CD4-positive, alpha-beta T cell treated with Interleukin-15 for 4 hours (primary cell): ENCODE results near the gene UBE2K.
"Not testable (repeated sequence)": the region's sequence is repeated elsewhere in the genome, so short reads cannot be mapped to it uniquely, and the experiment has no call there.

Experiments
- DNase-seq: peaks from one replicate; pipeline ENCODE4 v3.0.0-alpha.2; 2020; ENCODE audit warnings: low spot score

UBE2K gene

DNA sequence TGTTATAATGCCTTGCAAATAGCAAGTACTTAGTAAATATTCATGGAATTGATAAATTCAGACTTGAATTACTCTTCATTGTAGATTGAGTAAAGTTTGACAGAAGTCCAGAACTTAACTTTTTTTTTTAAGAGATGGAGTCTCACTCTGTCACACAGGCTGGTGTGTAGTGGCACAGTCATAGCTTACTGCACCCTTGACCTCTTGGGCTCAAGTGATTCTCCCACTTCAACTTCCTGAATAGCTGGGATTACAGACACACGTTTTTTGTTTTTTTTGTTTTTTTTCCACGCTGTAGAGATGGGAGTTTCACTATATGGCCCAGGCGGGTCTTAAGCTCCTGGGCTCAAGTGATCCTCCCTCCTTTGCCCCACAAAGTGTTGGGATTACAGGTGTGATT is 32.1 kb downstream of the UBE2K start:
- no peak for DNase-seq

DNA sequence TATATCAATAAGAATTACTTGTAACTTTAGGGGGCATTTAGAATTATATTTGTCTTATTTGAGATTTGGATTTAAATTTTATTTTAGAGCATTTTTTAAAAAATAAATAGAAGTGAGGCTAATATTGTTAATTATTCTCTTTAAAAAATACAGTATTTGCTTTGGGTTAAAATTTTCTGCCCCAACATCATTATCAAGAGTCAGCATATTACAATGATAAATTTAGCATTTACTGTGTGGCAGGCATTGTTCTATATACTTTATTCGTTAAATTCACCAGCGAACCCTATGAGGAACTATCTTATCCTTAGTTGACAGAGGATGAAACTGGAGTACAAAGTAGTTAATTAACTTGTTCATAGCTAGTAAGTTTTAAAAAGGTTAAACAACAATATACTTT is 34.0 kb downstream of the UBE2K start:
- DNase-seq, result no peak

DNA sequence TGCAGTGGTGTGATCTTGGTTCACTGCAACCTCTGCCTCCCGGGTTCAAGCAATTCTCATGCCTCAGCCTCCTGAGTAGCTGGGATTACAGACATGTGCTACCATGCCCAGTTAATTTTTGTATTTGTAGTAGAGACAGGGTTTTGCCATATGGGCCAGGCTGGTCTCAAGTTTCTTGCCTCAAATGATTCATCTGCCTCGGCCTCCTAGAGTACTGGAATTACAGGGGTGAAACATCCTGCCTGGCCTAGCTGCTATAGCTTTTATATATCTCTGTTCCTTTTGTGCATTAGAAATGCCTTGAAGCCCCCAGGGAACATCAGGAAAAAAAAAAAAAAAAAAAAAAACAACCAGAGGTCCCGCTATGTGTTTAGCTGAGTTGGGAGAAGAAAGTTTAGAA is 34.8 kb downstream of the UBE2K start:
- DNase-seq, result no peak

DNA sequence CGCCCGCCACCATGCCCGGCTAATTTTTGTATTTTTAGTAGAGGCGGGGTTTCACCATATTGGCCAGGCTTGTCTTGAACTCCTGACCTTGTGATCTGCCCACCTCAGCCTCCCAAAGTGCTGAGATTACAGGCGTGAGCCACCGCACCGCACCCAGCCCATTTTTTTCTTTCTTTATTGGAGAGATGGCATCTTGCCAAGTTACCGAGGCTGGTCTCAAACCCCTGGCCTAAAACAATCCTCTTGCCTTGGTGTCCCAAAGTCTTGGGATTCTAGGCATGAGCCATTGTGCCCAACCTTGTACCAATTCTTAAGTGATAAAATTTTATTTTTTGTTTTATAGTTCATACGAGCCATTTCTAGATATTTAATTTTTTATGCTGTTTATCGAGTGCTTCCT is 41.7 kb downstream of the UBE2K start:
- not testable (repeated sequence) for DNase-seq

DNA sequence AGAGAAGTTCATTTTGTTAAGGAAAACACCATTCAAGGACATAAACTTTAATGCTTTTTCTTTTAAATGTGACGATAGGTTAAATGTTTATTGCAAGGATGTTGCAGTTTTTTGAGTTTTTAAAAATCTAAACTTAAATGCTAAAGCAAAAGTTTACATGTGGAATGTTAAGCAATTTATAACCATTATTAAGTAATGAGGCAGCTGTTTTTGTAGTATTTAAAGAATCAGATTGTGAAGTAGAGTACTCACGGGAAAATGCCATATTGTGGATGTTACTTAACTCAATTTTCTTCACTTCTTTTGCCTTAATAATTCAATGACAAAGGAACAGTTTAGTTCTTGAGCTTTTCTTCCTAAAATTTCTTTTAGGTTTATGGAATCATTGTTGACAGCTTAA is 43.5 kb downstream of the UBE2K start:
- DNase-seq, result no peak

DNA sequence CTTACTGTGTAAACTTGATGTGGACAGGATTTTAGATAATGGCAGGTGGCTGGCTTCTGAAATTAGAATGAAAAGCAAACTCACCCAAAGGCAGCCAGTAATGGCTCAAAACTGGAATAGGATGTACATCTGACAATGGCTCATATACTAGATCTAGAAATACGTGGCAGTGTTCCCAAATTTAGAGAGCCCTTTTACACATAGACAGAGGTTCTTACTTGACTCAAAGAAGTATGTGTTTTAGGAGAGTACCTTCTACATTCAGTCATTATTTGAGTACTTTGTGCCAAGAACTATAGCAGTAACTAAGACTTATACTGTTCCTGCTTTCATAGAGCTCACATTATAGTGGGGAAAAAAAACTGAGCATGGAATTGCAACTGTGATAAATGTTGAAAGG is 48.0 kb downstream of the UBE2K start:
- DNase-seq, result no peak

DNA sequence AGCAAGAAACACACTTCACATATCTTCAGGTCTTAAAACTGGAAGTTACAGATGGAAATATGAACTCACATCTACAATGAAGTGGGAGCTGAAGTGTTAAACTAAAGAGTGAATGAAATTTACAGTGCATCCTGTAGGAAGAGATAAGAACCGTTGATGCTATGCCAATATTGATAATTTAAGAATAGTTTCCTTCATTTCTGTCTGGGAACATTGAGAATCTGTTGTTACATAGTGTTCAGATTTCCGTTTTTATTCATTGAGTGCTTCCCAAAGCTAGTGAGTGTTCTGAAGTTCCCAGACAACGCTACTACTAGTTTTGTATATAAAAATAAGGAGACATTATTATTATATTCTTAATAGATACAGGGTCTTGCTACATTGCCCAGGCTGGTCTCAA is 52.3 kb downstream of the UBE2K start:
- DNase-seq, result no peak

DNA sequence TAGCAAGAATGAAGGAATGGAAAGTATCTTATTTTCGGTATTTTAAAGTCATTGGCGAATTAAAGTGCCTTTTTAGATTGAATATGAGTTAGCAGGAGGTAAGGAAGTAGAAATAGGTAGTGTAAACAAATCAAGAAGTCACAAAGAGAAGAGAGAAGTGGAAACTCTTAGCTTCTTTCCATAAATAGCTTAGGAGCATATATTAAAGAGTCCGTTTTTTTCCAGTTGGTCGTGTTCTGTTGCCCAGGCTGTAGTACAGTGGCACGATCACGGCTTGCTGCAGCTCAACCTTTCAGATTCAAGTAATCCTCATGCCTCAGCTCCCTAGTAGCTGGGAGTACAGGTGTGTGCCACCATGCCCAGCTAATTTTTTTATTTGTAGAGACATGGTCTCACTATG is 56.4 kb downstream of the UBE2K start:
- no peak for DNase-seq

DNA sequence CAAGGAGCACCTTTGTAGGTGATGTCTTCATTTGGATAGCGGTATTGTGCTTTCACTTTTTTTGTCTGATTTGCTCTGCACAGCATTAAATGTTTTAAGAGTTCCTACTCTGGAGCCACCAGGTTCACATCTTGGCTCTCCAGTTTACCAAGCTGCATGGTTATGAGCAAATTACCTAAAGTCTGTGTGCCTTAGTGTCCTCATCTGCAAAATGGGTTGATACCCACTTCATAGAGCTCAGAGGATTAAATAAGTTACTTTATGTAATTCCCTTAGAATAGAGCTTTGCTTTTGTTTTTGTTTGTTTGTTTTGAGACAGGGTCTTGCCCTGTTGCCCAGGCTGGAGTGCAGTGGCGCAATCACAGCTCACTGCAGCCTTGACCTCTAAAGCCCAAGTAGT is 58.2 kb downstream of the UBE2K start:
- DNase-seq, result no peak

DNA sequence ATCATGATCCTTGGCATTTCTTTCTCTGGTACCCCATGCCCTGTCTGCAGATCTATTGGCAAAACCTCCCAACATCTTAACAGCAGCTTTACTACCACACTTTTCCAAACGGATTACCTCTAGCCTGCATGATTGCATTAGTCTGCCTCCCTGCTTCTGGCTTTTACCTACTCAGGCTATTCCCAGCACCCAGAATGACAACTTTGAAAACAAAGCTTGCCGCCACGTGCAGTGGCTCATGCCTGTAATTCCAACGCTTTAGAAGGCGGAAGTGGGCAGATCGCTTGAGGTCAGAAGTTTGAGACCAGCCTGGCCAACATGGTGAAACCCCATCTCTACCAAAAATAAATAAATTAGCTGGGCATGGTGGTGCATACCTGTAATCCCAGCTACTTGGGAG is 60.2 kb downstream of the UBE2K start:
- no peak for DNase-seq

DNA sequence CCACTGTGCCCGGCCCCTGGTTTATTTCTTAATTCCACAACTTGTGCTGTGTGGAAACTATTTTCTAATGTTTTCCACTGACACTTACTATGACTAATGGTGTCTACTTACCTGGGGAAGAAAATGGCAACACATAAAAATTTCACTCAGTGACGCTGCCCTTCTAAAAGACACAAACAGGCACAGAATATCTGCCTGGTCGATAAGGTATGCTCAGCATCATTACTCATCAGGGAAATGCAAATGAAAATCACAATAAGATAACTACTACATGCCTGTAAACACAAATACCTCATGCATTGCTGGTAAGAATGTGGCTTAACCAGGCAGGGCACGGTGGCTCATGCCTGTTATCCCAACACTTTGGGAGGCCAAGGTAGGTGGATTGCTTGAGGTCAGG is 61.6 kb downstream of the UBE2K start:
- no peak for DNase-seq

DNA sequence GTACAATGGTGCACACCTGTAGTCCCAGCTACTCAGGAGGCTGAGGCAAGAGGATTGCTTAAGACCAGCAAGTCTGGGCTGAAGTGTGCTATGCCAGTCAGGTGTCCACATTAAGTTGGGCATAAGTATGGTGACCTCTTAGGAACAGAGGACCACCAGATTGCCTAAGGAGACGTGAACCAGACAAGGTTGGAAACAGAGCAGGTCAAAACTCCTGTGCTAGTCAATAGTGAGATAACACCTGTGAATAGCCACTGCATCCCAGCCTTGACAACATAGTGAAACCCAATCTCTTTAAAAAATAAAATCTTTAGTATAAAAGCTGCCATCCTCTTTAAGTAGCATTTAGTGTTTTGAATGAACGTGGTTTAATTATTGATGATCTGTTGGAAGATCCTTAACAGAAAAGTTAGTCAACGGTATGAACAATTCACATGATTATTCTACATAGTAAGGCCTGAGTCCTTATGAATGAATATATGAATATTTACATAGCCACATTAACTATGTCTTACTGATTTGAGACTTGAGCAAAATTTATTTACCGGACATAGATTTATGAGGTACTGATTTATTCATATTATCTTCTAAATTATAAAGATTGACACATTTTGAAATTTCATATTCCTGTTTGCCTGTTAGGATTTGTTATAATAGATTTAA is 63.2 kb downstream of the UBE2K start:
- no peak for DNase-seq

DNA sequence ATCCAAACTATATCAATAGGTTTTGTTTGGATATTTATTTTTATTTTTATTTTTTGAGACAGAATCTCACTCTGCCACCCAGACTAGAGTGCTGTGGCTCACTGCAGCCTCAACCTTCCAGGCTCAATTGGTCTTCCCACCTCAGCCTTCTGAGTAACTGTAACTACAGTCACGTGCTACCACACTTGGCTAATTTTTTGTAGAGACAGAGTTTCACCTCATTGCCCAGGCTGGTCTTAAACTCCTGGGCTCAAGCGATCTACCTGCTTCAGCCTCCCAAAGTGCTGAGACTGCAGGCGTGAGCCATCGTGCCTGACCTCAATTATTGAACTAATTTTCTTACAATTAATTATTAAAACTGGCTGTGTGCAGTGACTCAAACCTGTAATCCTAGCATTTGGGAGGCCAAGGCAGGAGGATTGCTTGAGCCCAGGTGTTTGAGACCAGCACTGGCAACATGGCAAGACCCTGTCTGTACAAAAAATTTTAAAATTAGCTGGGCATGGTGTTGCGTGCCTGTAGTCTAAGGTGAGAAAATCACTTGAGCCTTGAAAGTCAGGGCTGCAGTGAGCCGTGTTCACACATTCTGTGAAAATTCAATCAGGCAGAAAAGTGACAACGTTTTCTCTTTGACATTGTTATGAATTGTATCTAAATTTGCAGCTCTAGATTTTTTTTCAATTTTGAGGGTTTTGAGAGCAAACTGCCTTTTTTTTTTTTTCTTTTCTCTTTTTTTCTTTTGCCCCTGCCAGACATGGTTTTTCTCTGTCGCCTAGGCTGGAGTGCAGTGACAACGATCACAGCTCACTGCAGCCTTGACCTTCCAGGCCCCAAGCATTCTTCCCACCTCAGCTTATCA is 66.0 kb downstream of the UBE2K start:
- DNase-seq, result no peak

DNA sequence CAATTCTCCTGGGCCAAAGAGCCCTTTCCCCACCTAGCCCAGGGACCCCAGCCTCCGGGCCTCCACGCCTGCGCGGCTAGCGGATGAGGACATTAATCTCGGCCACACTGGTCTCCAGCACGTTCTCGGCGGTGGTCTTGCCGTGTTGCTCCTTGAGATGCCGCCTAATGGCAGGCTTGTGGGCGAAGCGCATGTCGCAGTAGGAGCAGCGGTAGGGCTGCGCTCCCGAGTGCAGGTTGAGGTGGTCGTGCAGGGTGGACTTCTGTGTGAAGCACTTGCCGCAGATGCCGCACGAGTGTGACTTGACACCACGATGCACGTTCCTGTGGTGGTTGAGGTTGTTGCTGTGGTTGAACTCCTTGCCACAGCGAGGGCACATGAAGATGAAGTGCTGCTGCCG is 72.1 kb downstream of the UBE2K start:
- no peak for DNase-seq

DNA sequence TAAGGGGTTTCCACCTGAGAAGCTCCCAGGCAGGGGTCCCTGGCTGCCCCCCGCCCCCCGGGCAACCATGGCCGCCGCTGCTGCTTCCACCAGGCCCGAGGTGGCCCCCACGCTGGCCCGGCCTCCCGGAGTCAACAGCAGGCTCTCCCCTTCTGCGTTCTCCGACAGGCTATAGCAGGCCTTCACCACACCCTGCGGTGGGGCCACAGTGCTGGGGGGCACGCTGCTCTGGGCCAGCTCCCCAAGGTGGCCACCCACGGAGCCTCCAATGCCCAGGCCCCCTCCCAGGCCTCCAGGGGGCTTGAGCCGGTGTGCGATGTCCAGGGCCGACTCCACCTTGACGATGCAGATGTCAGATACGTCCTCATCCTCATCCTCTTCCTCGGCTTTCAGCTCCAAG is 72.5 kb downstream of the UBE2K start:
- no peak for DNase-seq

DNA sequence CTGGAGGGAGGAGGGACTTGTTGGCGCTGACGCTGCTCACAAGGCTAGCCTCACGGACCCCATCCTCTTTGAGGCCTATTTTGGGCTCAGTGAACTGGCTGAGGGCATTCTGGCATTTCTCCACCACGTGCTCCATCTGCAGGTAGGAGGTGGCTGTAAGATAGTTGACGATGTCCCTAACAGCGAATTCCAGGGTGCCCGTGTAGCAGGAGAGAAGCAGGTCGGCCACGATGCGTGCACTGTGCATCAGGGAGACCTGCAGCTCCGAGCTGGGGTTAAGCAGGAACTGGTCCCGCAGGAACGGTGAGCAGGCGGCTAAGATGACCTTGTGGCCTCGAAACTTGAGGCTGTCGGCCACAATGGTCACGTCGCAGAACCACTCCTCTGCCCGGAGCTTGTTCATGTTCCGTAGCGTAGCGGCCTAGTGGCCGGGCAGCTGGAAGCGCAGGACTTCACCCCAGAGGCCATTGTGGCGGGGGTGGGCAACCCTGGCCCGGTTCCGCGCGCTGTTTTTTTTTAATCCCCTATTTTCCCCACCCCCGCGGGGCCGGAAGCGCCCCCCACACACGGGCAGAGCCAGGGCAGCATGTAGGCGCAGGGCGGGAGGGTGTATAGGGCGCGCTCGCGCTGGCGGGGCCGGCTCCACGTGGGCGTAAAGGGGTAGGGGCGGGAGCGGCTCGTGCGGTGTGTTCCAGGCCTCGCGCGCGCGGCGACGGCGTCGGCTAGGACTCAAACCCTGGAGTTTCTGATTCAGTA is 73.2 kb downstream of the UBE2K start:
- no peak for DNase-seq

DNA sequence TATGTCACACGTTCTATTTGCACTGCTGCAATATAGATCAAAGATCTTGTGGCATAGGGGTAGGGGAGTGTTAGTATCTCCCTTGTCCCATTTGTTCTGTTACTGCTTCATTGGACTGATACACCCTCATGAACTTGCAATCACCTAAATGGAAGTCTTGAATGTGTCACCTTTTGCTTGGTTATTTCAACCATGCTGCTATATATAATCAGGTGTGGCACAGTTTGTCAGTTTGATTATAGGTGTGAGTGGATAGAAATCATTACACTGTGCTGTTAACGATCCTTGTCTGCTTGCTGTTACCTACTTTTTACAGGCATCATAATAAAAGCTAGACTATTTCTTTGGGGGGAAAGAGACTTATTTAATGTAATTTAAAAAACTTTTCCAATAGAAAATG is 84.1 kb downstream of the UBE2K start:
- not testable (repeated sequence) for DNase-seq

DNA sequence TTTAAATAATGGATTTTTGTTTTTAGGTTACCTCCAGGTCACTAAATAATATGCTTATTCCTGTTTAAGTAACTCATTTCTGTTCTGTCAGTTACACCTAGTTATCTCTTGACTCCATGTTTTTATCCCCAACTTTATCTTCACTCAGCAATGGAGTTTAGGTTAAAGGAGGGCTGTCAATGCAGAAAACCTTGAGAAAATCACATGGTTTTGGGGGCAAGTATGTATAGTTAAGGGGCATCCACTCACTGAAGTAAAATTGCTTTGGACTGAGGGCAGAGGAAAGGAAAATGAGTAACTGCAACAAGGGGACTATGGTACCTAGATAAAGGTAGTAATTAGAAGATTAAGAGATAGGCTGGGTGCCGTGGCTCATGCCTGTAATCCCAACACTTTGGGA is 87.1 kb downstream of the UBE2K start:
- DNase-seq, result no peak

DNA sequence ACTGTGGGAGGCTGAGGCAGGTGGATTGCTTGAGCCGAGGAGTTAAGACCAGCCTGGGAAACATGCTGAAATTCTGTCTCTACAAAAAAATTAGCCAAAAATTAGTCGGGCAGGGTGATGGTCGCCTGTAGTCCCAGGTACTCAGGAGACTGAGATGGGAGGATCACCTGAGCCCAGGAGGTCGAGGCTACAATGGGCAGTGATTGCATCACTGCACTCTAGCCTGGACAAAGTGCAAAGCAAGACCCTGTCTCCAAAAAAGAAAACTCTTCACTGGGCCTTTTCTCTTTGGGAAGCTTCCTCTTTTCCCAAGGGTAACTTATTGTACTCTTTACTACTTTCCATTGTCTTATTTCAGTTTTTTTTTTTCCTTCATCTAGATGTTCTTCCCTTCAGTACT is 88.9 kb downstream of the UBE2K start:
- no peak for DNase-seq

DNA sequence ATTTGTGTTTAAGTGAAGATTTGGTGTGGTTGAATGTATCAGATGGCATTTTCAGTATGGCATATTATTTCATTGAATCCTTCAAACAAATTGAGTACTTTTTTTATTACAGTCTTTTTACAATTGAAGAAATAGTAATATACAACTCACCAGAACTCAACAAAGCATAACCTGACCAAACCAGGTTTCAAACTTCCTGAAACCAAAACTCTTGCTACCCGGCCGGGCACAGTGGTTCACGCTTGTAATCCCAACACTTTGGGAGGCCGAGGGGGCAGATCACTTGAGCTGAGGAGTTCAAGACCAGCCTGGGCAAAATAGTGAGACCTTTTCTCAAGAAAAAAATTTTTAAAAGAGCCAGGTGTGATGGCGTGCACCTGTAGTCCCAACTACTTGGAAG is 94.2 kb downstream of the UBE2K start:
- DNase-seq, result no peak

DNA sequence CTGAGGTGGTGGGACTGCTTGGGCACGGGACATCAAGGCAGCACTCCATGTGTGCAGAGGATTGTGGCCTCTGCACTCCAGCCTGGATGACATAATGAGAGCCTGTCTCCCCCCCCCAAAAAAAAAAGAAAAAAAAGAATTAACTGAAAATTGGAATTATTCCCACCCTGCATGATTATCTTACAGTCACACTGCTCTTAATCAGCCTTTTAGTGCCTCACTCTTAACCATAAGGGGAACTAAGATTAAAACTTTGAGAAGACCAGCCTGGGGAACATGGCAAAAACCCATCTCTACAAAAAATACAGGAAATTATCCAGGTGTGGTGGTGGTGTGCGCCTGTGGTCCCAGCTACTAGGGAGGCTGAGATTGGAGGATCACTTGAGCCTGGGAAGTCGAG is 94.6 kb downstream of the UBE2K start:
- DNase-seq, result no peak

DNA sequence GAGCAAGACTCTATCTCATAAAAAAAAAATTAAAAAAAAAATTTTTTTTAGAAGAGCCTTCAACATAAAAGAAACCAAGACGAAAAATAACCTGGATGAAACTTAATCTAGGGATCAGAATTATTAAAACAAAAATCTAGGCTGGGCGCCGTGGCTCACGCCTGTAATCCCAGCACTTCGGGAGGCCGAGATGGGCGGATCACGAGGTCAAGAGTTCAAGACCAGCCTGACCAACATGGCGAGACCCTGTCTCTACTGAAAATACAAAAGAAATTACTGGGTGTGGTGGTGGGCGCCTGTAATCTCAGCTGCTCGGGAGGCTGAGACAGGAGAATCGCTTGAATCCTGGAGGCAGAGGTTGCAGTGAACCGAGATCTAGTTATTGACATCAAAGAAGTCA is 95.0 kb downstream of the UBE2K start:
- DNase-seq, result not testable (repeated sequence)

DNA sequence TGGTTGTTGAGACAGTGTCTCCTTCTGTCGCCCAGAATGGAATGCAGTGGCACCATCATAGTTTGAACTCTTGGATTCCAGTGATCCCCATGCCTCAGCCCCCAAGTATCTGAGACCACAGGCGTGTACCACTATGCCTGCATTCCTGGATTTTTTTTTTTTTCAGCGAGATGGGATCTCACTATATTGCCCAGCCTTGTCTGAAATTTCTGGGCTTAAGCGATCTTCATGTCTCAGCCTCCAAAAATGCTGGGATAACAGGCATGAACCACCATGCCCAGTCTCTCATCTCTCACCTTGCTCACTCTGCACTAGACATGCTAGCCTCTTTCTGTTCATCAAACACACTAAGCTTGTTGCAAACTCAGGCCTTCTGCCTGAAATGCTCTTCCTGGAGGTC is 104.1 kb downstream of the UBE2K start:
- DNase-seq, result no peak
